Activated naive CD4-positive, alpha-beta T cell treated with Interleukin-2 at 50 U/mL for 16 hours (primary cell): Measurements from ENCODE around the gene TMEM14C.
A peak's percentile ranks its signal among the peaks of the same experiment; 100 is the strongest.
"Not testable (repeated sequence)": the region's sequence is repeated elsewhere in the genome, so short reads cannot be mapped to it uniquely, and the experiment has no call there.

ENCODE experiments used
- DNase-seq: peaks from one replicate; pipeline ENCODE4 v3.0.0-alpha.2; 2020

TMEM14C gene

DNA sequence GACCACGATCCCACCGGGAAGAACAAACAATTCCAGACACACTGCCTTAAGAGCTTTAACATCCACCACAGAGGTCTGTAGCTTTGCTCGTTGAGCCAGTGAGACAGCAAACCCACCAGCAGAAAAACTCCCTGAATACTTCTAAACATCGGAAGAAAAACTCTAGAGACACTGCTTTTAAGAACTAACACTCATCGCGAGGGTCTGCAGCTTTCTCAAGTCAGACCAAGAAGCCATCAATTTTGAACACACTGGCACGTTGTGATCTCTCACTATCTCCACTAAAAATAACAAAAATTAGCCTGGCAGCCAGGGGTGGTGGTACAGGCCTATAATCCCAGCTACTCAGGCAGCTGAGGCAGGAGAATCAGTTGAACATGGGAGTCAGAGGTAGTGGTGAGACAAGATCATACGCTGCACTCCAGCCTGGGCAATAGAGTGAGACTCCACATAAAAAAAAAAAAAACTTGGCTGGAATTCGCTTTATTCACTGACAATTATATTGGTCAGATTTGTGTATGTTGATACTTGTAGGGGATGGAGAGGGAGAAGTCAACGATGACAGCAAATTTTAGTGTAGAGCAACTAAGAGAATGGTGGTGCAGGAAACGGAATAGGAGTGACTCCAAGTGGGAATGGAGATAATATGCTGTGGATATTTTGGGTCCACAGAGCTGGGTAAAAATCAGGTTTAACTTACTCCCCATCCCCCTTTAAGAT is 860 bp upstream of the TMEM14C start:
- no peak for DNase-seq

DNA sequence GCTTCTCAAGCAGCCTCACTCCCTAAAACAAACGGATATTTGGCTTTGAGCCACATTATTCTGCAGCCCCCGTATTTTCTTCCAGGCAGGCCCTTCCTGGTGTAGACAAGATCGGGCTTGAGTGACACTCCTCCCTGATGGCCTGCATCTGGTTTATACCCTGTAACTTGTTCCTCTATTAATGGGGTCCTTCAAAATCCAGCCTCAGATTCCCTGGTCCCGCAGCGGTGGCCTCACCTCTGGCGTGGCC is 375 bp upstream of the TMEM14C start:
- DNase-seq: no peak

- no peak for DNase-seq
Measured at GRCh38 chr6:10723567-10723881, 654 bp downstream of the TMEM14C start.

GRCh38 chr6:10725044-10725443 is 2.2 kb downstream of the TMEM14C start:
- no peak for DNase-seq

- DNase-seq: no peak
Measured at GRCh38 chr6:10725716-10726115, 2.8 kb downstream of the TMEM14C start.

- DNase-seq: no peak
Measured at GRCh38 chr6:10730254-10730653, 7.4 kb downstream of the TMEM14C start.

GRCh38 chr6:10733151-10733715 is 10.4 kb downstream of the TMEM14C start:
- no peak for DNase-seq

DNA sequence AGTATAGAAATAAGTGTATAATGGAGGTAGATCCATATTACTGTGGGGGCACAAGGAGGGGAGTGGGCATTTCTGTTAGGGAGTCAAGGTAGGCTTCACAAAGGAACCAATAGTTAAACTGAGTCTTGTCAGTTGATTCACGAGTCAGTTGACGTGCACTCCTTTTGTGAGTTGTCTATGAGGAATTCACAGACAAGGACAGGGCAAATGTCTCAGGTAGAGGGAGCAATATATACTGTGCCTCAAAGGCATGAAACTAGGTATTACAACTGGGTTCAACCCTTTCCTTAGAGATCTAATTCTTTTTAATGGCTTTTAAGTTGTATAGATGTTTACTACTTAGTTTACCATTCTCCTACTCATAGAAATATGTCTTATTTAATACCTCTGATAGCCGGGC is 11.0 kb downstream of the TMEM14C start:
- DNase-seq: no peak

DNA sequence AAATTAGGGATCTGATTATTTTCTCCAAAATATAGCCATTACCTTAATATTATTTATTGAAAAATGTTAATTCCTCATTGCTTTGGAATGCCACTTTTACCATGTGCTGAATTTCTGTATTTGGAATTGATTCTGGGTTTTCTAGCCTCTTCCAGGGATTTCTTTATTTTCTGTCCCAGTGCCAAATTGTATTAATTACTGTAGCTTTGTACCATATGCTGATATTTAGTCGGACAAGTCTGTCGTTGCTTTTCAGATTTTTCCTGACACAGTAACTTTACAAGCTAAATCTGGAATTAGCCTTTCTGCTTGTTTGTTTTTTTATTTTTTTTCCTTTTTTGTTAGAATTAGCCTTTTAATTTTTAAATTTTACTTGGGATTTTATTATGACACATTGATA is 13.9 kb downstream of the TMEM14C start:
- no peak for DNase-seq

- DNase-seq: no peak
Measured at GRCh38 chr6:10740061-10740460, 17.2 kb downstream of the TMEM14C start.

GRCh38 chr6:10741643-10742042 is 18.8 kb downstream of the TMEM14C start:
- DNase-seq: not testable (repeated sequence)

DNA sequence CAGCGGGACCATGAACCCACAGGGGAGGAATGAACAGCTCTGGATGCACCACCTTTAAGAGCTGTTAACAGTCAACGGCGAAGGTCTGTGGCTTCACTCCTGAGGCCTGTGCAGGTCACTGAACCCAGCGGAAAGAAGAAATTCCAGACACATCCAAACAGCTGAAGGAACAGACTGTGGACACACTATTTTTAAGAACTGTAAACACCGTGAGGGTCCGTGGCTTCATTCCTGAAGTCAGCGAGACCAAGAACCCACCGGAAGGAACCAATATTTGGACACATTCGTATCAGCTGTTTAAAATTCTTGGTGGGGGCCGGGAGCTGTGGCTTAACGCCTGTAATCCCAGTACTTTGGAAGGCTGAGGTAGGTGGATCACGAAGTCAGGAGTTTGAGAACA is 19.4 kb downstream of the TMEM14C start:
- DNase-seq: no peak

DNA sequence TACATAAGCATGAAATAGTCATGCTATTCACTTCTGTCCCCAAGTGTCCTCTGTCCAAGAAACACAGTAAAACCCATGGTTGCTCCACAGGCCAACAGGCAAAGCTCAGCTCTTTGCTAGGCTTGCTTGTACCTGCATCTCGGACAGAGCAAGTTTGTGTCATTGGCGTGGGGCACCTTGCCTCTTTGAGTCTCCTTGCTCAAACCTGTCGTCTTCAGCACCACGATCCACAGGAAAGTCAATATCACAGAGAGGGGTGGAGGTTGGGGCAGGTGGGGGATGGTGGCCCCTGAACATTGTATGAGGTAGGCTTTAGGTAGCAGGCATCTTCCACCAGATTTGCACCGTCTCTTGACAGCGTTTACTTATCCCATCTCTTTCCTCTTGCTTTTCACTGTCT is 20.6 kb downstream of the TMEM14C start:
- DNase-seq: no peak

- DNase-seq: no peak
Measured at GRCh38 chr6:10745116-10745515, 22.2 kb downstream of the TMEM14C start.

DNA sequence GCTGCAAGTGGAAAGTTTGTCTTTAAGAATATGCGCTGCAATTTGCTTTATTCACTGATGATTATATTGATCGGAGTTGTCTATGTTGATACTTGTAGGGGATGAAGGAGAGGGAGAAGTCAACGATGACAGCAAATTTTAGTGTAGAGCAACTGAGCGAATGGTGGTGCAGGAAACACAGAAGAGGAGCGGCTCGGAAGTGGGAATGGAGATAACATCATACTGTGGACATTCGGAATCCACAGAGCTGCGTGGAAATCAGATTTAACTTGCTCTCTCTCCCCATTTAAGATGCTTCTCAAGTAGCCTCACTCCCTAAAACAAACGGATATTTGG is 24.0 kb downstream of the TMEM14C start:
- no peak for DNase-seq

GRCh38 chr6:10747251-10747972 is 24.5 kb downstream of the TMEM14C start, which contains the start of gene TMEM14B:
Gene TMEM14B (plus strand): TSS chr6:10747805. CDS start chr6:10749246, 1,441 bp downstream.
- peak; percentile 100 for DNase-seq

DNA sequence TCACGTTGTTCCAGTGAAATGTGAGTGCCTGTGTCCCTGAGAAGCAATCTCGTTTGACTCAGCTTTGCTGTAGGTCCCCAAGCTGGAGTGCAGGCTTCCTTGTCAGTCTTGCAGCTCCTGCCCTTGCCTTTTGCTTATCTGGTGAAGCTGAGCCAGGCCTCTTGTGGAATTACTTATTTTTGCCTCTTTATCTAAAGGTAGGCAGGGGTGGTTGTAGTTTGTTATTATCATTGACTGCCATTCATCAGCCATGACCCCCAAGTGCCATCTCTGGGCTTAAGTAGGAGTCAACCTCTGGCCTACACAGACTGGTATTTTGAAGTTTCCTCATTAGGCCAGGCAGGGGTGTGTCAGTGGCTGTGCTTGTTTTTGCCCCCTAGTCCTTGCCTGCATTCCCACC is 26.9 kb downstream of the TMEM14C start:
- no peak for DNase-seq

- DNase-seq: not testable (repeated sequence)
Measured at GRCh38 chr6:10750568-10750967, 27.7 kb downstream of the TMEM14C start.

- DNase-seq: not testable (repeated sequence)
Measured at GRCh38 chr6:10751757-10752156, 28.9 kb downstream of the TMEM14C start.

GRCh38 chr6:10756085-10756484 is 33.2 kb downstream of the TMEM14C start:
- DNase-seq: no peak

DNA sequence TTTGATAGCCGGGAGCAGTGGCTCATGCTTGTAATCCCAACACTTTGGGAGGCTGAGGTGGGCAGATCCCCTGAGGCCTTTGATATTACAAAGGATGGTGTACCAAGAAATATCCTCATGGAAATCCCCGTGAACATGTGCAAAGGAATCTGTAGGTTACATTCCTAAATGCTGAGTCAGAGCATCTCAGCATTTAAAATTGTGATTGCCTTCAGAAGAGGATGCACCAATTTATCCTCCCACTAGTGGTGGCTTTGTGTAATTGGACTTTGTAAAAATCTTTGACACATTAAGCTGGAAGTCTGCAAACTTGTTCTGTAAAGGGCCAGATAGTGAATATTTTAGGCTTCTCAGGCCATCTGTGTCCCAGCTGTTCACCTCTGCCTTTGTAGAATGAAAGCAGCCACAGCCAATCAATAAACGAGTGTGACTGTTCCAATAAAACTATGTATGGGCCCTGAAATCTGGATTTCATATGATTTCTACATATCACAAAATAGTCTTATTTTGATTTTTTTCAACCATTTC is 36.5 kb downstream of the TMEM14C start:
- DNase-seq: no peak

DNA sequence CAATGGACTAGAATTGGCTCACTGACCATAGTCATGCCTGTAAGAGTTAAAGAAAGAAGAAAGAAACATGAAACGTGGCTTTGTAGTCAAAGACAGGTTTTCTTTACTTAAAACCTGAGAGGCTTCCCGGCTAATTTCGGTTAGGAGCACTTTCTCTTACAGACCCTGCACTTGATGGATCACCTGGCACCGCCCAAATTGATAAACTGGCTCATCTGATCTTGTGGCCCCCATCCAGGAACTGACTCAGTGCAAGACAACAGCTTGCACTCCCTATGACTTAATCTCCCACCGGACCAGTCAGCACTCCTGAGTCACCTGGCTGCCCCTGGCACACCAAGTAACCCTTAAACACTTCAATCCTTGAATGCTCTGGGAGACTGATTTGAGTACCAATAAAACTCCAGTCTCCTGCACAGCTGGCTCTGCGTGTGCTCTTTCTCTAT is 37.0 kb downstream of the TMEM14C start:
- DNase-seq: no peak

DNA sequence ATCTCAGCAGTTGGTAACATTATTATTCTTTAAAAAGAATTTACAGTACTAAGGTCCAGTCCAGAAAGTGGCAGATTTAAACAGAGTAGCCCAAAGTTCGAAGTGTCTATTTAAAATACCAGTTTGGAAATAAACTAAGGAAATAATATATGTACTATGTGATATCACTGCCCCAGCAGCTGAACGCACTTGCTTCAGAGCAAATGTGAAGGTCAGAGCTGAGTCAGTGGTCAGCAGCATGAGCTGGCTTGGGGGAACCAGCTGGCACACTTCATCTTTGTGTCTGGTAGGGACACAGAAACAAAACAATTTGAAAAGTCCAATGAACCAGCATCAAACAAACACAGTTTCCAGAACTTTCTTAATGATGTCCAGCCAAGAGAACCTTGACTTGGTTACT is 40.1 kb downstream of the TMEM14C start:
- DNase-seq: no peak

- DNase-seq: no peak
Measured at GRCh38 chr6:10769419-10769818, 46.5 kb downstream of the TMEM14C start.
